Superior temporal gyrus (tissue), 1 donor: ENCODE data around the gene HYDIN.
"Not testable (repeated sequence)": the region's sequence is repeated elsewhere in the genome, so short reads cannot be mapped to it uniquely, and the experiment has no call there.

Experiments
- DNase-seq: peaks from one replicate; pipeline ENCODE4 v3.0.0-alpha.2; 2016; ENCODE audit errors: extremely low spot score

The HYDIN gene

DNA sequence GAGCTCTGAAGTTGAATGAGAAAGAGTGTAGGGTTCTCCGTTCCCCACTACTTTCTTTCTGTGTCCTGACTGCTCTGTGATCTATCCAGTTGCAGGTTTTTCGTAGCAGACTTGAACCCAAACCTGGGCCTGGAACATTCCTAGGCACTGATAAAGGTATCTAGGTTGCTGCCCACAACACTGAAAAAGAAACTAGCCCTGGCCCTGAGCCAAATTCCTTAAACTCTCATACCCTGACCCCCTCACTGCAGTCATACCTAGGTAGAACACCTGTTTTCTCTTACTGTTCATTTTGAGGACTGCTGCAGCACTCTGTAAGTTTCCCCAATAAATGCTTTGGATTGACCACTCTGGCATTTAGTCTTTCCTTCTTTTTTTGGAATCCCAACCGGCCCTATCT, 5.4 kb downstream of the HYDIN start:
- no peak for DNase-seq

- DNase-seq, result peak; percentile 17
Observed at GRCh38 chr16:71218306-71218963, 12.1 kb downstream of the HYDIN start.

GRCh38 chr16:71217506-71217905, 13.0 kb downstream of the HYDIN start:
- no peak for DNase-seq

- no peak for DNase-seq
Observed at GRCh38 chr16:71216714-71217113, 13.8 kb downstream of the HYDIN start.

- DNase-seq, result peak; percentile 42
Observed at GRCh38 chr16:71214746-71215381, 15.7 kb downstream of the HYDIN start.

- DNase-seq, result no peak
Observed at GRCh38 chr16:71205482-71206131, 24.9 kb downstream of the HYDIN start.

DNA sequence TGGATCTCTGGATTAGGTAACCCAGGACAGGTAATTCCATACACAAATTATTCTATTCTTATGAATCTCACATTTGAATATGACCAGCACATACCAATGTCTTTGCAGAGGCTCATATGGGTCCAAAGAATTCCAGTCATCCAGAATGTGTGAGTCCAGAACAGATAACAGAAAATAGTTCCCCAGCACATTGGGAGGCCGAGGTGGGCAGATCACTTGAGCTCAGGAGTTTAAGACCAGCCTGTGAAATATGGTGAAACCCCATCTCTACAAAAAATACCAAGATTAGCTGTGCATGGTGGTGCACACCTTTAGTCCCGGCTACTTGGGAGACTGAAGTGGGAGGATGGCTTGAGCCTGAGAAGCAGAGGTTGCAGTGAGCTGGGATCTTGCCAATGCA, 26.9 kb downstream of the HYDIN start:
- no peak for DNase-seq

DNA sequence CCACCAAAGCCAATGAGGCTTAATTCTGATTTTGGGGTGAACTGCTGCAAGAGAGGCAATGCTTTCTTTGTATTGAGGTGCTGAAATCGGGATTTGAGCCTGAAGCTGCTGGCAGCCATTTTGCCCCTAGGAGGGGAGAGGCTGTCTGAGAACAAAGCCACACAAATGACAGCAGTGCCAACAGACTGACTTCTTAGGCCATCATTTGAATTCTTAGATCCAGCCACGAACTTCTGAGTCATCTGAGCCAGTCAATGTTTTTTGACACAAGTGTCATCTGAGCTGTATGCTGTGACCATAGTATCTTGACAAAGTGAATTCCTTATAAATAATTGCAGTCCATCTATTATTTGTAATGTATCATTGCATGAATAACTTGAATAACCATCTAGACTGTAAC, 29.0 kb downstream of the HYDIN start:
- DNase-seq, result no peak

GRCh38 chr16:71201054-71201453, 29.5 kb downstream of the HYDIN start:
- DNase-seq, result no peak

DNA sequence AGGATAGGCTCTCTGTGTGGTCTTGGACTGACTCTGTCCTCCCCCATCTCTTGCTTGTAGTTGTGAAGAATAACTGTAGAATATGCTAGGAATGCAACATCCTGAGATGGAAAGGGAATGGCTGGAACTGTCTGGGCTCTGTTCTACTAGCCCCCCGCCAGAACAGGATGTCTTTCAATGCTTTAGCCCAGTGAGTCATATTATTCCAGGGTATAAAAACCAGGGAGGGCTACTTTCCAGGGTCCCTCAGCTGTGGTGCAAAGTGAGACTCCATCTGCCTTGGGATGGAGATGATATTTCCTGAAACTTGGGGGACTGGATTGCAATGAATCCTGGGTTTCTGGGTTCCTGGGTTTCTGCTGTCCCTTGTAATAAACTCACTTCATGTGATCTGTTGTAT, 32.1 kb downstream of the HYDIN start:
- DNase-seq, result no peak

GRCh38 chr16:71192387-71192786, 38.1 kb downstream of the HYDIN start:
- no peak for DNase-seq

DNA sequence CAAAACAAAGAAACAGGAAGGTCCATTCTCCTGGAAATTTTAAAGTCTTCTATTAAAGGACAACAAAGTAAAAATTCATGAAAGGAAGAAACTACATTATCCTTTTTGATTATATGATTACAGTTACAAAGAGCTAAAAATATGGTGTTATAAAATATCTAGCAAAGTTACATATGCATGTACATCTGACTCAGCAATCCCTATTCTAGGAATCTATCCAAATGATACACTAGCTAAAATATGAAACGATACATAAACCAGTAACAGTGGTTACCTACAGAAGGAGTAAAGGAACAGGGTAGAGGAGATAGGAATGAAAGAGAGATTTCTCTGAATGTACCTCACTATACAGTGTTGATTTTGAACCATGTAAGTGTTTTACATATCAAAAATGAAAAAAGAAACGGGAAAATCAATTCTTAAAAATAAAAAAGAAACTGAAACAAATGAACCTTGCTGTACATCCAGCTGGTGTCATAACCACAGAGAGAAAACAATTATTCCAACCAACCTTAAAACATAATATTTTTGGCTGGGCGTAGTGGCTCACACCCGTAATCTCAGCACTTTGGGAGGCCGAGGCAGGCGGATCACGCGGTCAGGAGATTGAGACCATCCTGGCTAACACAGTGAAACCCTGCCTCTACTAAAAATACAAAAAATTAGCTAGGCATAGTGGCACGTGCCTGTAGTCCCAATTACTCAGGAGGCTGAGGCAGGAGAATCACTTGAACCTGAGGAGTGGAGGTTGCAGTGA, 41.4 kb downstream of the HYDIN start:
- peak; percentile 11 for DNase-seq

- no peak for DNase-seq
Observed at GRCh38 chr16:71185347-71185746, 45.2 kb downstream of the HYDIN start.

DNA sequence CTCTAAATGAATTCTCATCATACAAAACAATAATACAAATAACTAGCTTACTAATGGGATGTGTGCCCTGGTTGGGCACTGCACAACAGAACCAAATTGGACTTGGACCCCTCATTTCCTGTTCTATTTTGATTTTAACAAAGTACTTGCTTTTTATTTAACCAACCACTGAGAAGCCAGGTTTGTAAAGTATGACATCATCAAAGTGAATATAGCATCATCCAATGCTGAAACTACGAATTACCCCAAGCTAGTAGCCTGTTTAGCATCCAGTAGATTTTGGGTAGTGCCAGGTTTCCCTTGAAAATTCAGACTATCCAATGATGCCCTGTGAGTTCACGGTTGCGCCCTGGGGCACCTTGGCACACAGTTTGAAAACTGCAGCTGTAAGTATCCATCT, 51.0 kb downstream of the HYDIN start:
- no peak for DNase-seq

DNA sequence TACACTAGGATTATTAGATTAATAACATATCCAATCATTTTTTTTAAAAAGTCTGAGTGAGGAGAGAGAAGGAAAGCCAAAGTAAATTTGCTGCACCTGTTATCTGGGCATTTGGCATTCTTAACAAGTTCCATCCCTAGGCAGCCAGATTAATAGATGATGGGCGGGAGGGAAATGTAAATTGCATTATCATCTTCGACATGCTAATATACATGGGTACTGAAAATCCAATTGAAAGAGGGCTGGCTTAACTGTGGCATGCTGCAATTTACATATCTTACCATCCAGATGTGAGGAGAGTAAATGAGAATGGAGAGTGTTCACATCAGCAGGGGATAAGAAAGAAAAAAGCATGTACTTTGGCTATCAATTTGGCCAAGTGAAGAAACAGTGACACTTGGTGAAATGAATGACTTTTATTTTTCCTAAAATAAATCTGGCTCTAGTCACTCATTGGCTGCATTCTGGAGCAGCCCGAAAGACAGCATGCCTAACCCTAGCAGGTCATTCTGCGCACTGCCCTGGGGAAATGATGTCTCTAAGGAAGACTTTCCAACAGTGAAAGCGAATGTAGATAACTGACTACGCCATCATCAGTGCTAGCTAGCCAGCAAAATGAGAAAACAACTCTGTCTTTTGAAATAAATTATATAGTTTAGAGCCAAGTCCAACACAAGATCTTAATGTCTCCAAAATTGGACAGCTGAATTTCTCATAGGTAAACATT, 57.9 kb downstream of the HYDIN start:
- no peak for DNase-seq

DNA sequence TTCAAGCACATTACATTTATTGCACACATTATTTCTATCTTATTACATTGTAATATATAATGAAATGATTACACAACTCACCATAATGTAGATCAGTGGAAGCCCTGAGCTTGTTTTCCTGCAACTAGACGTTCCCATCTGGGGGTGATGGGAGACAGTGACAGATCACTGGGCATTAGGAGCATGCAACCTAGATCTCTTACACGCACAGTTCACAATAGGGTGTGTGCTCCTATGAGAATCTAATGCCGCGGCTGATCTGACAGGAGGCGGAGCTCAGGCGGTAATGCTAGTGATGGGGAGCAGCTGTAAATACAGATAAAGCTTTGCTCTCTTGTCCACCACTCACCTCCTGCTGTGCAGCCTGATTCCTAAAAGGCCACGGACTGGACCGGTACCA, 69.5 kb downstream of the HYDIN start:
- not testable (repeated sequence) for DNase-seq

DNA sequence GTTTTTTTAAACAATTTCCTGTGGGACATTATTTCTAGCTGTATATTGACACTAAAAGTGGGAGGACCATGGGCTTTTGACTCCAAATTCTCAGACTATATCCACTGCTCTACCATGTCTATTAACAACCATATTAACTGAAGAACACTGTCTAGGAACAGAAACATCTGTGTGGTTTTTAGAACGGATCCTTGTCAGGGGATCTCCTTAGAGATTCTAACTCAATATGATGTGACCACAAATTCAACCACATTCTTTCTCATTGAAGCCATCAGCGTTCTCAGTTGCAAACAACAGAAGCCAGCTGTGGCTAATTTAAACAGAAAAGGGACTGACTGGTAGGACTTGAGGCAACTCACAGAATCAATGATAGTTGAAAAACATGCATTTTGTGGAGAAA, 73.2 kb downstream of the HYDIN start:
- not testable (repeated sequence) for DNase-seq

- DNase-seq, result not testable (repeated sequence)
Observed at GRCh38 chr16:71153329-71153728, 77.2 kb downstream of the HYDIN start.

DNA sequence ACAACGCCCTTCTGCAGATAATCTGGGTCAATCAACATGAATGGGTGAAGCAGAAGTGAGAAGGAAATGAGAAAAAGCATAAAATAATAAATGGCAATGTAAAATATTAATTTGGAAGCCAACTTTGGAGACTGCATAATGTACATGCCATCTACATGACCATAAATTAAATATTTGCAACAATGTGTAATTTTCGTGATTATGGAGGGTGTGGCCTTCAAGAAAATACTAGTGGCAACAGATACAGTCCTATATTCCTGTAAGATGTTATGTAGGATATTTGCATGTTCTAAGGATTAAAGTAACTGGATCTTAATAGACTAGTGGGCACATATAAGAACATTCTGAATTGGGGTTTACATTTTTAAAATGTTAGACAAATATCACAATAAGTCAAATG, 78.9 kb downstream of the HYDIN start:
- not testable (repeated sequence) for DNase-seq

DNA sequence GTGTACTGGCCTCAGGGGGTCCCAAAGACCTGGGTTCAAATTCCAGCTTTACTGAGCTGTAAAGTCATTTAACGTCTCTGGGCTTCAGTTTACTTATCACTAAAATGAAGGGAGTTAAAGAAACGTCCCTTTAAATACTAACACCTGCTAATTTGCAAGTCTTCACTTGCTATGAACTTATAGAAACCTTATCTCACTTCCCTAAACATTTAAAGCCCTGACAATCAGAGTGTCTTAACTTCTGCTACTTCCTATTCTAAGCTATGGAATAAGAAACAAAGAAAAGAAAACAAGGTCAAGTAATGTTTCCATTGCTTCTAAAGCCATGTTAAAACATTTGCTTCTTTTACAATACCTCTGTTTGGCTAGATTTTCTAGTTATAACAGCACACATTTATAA, 87.3 kb downstream of the HYDIN start:
- DNase-seq, result not testable (repeated sequence)

GRCh38 chr16:71110565-71110964, 120.0 kb downstream of the HYDIN start:
- DNase-seq, result not testable (repeated sequence)
